Measurements from ENCODE around the gene MBD5. TPM values are rescaled to one million over a fixed set of nuclear protein-coding genes. Genes with fewer than 3 reads are reported as not detected.

Gene MBD5
- total RNA-seq, 1 experiment from 2014 or later, result 33.9 TPM

DNA sequence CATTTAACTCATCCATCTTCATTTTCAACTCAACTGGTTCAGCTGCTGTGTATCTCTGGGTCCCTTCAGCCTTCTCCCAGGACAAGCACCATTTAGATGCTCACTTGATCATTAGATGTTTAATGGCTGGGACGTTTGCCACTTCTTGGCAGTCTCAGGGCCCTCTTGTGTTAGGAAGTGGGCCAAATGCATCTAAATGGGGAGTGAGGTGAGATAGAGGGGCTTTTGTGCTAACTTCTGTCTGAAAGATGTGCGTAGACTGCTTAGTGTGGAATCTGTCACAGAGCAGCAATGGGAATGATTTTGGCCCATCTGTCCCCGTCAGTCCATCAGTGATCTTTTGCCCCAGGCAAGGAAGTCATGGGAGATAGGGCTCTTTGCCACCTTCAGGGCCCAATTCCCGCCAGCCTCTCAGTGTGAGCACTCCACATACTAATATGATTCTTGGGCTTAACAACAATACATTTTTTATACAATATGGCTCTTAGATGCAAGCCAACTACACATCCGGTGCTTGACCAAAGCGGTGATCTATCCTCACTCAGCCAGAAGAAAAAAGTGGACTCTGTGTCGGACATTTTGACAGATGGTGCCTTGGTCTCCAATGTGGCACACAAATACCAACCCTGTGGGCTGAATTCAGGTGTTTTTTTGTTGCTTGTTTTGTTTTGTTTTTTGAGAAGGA, 528.0 kb downstream of the MBD5 start:
- TF ChIP-seq, protein P1, sequence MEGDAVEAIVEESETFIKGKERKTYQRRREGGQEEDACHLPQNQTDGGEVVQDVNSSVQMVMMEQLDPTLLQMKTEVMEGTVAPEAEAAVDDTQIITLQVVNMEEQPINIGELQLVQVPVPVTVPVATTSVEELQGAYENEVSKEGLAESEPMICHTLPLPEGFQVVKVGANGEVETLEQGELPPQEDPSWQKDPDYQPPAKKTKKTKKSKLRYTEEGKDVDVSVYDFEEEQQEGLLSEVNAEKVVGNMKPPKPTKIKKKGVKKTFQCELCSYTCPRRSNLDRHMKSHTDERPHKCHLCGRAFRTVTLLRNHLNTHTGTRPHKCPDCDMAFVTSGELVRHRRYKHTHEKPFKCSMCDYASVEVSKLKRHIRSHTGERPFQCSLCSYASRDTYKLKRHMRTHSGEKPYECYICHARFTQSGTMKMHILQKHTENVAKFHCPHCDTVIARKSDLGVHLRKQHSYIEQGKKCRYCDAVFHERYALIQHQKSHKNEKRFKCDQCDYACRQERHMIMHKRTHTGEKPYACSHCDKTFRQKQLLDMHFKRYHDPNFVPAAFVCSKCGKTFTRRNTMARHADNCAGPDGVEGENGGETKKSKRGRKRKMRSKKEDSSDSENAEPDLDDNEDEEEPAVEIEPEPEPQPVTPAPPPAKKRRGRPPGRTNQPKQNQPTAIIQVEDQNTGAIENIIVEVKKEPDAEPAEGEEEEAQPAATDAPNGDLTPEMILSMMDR (IDR thresholded peaks at IDR 0.05; ENCODE audit: unreplicated experiment), result no peak
- Mint-ChIP-seq H3K27ac (ENCODE audit: low read depth, unreplicated experiment) (no peak overlapping the region), H3K27me3 (ENCODE audit: insufficient read depth, unreplicated experiment) (no peaks in the 10 kb centered on the region), H3K4me3 (ENCODE audit: unreplicated experiment) (no peak overlapping the region), H3K9me3 (ENCODE audit: unreplicated experiment) (no peaks in the 10 kb centered on the region), H3K4me1 (ENCODE audit: insufficient read depth, unreplicated experiment) (no peaks in the 10 kb centered on the region), H3K36me3 (ENCODE audit: insufficient read depth, unreplicated experiment) (no peaks in the 10 kb centered on the region)
- CTCF ChIA-PET, result no interaction called here
- BruUV-seq (replicated peaks), result no TSS peak
- no peak for DNase-seq (ENCODE audit: unreplicated experiment)
- intact Hi-C loops (cut with micrococcal nuclease), result no loop called here
- POLR2A ChIA-PET, result no interaction called here

GRCh38 chr2:148552675-148553331, 531.9 kb downstream of the MBD5 start:
- intact Hi-C loops (cut with micrococcal nuclease), result no loop called here
- POLR2A ChIA-PET, result no interaction called here

GRCh38 chr2:148553332-148553887, 532.5 kb downstream of the MBD5 start:
- BruUV-seq (replicated peaks), result no TSS peak
- peaks cover 7% of the 10 kb centered on the region for H3K9me3 Mint-ChIP-seq (ENCODE audit: unreplicated experiment)
- H3K36me3 Mint-ChIP-seq (ENCODE audit: insufficient read depth, unreplicated experiment), result no peaks in the 10 kb centered on the region
- TF ChIP-seq, protein P1 (IDR thresholded peaks at IDR 0.05; ENCODE audit: unreplicated experiment), result no peak
- no peak for DNase-seq (ENCODE audit: unreplicated experiment)
- intact Hi-C loops (cut with micrococcal nuclease), result no loop called here
- H3K4me1 Mint-ChIP-seq (ENCODE audit: insufficient read depth, unreplicated experiment), result no peaks in the 10 kb centered on the region
- ChIA-PET CTCF (interaction anchor here (0.6 kb wide), 4 partner anchors 13 to 1990 kb away, joined by 3 to 6 read pairs (median 4); no protein-coding TSS in a partner anchor), POLR2A (no interaction called here)
- no peak overlapping the region for H3K4me3 Mint-ChIP-seq (ENCODE audit: unreplicated experiment)
- H3K27ac Mint-ChIP-seq (ENCODE audit: low read depth, unreplicated experiment), result no peak overlapping the region
- H3K27me3 Mint-ChIP-seq (ENCODE audit: insufficient read depth, unreplicated experiment), result no peaks in the 10 kb centered on the region

More at GRCh38 chr2:148552675-148553331, 531.9 kb downstream of the MBD5 start:
- Mint-ChIP-seq H3K36me3 (ENCODE audit: insufficient read depth, unreplicated experiment) (no peaks in the 10 kb centered on the region), H3K27me3 (ENCODE audit: insufficient read depth, unreplicated experiment) (no peaks in the 10 kb centered on the region), H3K4me3 (ENCODE audit: unreplicated experiment) (no peak overlapping the region), H3K27ac (ENCODE audit: low read depth, unreplicated experiment) (no peak overlapping the region), H3K4me1 (ENCODE audit: insufficient read depth, unreplicated experiment) (no peaks in the 10 kb centered on the region), H3K9me3 (ENCODE audit: unreplicated experiment) (peaks cover under 1% of the 10 kb centered on the region)
- no peak for DNase-seq (ENCODE audit: unreplicated experiment)
- no TSS peak for BruUV-seq (replicated peaks)
- CTCF ChIA-PET, result interaction anchor here (0.6 kb wide), 1 partner anchor 14 kb away, joined by 3 read pairs; no protein-coding TSS in a partner anchor
- TF ChIP-seq, protein P1 (IDR thresholded peaks at IDR 0.05; ENCODE audit: unreplicated experiment), result no peak

DNA sequence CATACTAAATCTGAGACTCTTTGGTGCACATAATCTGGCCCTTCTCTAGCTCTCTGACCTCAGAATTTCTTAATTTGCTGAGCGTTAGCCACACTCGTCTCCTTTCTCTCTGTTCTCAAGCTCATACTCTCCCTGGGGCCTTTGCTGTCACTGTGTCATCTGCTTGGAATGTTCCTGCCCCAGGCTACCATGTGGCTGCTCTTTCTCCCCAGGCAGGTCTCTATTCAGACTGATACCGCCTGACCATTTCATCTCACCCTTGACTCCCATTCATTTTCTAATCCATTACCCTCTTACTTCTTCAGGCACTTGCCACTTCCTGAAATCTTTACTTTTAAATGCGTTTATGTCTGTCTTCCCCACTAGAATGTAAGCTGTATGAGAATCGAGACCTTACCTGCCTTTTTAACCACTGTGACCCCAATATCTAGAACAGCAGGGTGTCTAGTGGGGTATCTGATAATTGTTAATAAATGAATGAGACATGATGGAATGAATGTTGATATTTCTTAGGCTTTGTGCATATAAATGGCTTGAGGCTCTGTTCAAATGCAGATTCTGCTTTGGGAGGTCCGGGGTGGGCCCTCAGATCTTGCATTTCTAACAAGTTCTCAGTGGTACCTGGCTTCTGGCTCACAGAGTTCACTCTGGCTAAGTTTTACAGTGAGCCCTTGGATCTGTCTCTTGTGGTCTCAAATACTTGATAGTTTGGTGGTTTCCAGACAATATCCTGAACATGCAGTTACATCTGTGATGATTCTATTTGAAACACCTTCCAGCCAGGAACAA, 533.8 kb downstream of the MBD5 start:
- no peak overlapping the region for H3K4me3 Mint-ChIP-seq (ENCODE audit: unreplicated experiment)
- no TSS peak for BruUV-seq (replicated peaks)
- H3K27me3 Mint-ChIP-seq (ENCODE audit: insufficient read depth, unreplicated experiment), result no peaks in the 10 kb centered on the region
- no peak for DNase-seq (ENCODE audit: unreplicated experiment)
- no peaks in the 10 kb centered on the region for H3K4me1 Mint-ChIP-seq (ENCODE audit: insufficient read depth, unreplicated experiment)
- no peak overlapping the region for H3K27ac Mint-ChIP-seq (ENCODE audit: low read depth, unreplicated experiment)
- POLR2A ChIA-PET, result no interaction called here
- TF ChIP-seq, protein P1 (IDR thresholded peaks at IDR 0.05; ENCODE audit: unreplicated experiment), result no peak
- peaks cover 10% of the 10 kb centered on the region for H3K9me3 Mint-ChIP-seq (ENCODE audit: unreplicated experiment)
- H3K36me3 Mint-ChIP-seq (ENCODE audit: insufficient read depth, unreplicated experiment), result no peaks in the 10 kb centered on the region
- intact Hi-C loops (cut with micrococcal nuclease), result no loop called here
- CTCF ChIA-PET, result interaction anchor here (0.6 kb wide), 2 partner anchors 10 to 16 kb away, joined by 3 to 4 read pairs; no protein-coding TSS in a partner anchor

All from MCF 10A (cell line).